Measurements from ENCODE around the gene FIZ1.

FIZ1 gene, protein sequence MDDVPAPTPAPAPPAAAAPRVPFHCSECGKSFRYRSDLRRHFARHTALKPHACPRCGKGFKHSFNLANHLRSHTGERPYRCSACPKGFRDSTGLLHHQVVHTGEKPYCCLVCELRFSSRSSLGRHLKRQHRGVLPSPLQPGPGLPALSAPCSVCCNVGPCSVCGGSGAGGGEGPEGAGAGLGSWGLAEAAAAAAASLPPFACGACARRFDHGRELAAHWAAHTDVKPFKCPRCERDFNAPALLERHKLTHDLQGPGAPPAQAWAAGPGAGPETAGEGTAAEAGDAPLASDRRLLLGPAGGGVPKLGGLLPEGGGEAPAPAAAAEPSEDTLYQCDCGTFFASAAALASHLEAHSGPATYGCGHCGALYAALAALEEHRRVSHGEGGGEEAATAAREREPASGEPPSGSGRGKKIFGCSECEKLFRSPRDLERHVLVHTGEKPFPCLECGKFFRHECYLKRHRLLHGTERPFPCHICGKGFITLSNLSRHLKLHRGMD

GRCh38 chr19:55599468-55599841, at the start of gene FIZ1:
Gene FIZ1 (minus strand): TSS chr19:55599517. CDS start chr19:55597865, 1,652 bp downstream.
- DNase-seq = peak; percentile 97 to 98

GRCh38 chr19:55648585-55649267, 49.4 kb upstream of the FIZ1 start:
- no peak for DNase-seq

DNA sequence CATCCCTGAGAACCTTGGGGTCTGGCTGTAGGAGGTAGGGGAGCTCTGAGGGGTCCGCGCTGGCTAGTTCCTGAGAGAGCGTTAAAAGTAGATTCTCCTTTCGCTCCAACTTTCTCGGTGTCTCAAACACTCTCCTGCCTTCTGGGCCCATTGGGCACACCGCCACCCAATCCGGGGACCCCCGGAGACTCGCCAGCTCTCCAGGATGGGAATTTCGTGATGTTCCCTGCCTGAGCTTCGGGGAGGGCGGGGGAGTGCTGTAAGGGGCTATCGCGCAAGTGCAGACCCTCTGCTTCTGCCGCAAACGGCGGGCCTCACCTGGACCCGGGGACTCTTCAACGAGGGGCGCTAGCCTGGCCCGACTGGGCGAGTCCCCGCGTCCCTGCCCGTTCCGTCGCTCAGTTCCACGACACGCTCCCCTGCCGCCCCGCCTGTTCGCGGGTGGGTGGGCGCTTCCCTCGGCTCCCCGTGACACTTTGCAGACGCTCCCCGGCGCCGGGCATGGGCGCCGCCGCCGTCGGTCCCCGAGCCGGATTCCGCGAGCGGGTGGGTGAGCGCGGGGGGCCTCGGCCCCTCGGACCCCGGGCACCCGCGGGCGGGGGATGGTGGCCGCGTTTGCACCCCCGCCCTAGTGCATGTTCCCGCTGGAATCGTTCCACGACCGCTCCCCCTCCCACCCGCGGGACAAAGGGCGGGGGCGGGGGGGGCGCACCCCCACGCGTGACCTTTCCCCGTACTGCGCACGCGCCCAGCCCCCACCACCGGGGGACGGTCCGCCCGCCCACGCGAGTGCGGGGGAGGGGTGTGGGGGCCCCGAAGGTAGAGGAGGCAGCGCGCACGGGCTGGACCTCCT, 48.6 kb upstream of the FIZ1 start, which contains the start of gene CCDC106:
TSS of gene CCDC106 (plus strand) at position 481 of the 853 bp plus-strand sequence. CDS start 835 bp downstream, outside the sequence.
- peak in 1 of 2 donors; percentile 50 for DNase-seq

- DNase-seq = no peak
Measured at GRCh38 chr19:55646889-55647731, 47.8 kb upstream of the FIZ1 start.

- DNase-seq = no peak
Measured at GRCh38 chr19:55645512-55645881, 46.2 kb upstream of the FIZ1 start.

DNA sequence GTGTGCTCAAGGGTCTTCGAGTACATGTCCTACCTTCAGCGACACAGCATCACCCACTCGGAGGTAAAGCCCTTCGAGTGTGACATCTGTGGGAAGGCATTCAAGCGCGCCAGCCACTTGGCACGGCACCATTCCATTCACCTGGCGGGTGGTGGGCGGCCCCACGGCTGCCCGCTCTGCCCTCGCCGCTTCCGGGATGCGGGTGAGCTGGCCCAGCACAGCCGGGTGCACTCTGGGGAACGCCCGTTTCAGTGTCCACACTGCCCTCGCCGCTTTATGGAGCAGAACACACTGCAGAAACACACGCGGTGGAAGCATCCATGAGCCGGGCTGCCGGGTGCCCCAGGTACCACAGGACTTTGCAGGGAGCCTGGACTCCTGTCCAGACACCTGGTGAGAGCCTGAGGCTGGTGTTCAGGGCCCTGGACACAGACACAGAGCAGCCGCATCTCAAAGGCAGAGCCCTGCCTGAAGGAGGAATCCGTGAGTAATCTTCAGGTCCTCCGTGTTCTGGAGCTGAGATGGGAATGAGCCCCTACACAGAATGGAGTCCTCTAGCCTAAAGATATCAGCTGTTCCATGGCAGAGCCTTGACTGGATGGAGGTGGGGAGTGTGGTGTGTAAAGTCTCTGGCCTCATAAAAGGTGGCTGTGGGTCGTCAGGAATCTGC, 45.7 kb upstream of the FIZ1 start:
- DNase-seq = no peak

GRCh38 chr19:55644191-55644833, 45.0 kb upstream of the FIZ1 start:
- DNase-seq = no peak

GRCh38 chr19:55643887-55644176, 44.5 kb upstream of the FIZ1 start:
- DNase-seq = no peak

DNA sequence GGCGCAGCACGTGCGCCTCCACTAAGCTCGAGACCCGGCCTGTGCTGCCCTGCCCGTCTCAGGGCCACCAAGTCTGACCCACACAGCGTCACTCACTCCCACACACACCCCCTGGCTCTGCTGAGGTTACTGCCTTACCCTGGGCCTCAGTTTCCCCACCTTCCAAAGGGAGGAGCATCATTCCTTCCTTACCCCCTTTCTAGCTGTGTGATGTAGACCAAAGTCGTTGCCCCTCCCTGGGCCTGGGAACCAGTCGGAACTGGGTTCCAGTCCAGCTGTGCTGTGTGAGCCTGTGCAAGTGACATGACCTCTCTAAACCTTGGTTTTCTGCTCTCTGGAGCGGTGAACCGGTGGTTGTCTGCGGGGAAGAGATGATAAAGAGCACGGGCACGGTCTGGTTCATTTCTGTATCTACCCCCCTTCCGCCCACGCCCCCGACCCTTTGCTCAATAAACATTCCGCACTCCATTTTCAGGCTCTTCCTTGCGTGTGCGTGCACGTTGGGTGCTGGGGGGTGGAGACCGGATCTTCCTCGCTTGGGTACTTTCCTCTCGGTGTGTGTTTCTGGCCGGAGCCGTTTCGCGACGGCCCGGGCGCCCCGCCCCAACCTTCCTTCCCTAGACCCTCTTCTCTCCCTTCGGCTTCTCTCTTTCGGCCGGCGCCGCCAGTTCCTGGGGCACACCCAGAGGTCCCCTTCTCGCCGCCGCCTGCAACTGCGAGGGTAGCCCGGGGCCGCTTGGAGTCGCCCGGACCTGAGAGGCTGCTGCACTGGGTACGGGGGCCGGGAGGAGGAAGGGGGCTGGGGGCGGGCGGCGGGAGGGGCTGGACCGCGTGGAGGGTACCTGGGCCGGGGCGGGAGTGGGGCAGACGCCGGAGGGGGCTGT, 43.9 kb upstream of the FIZ1 start, which contains the start of gene ZNF581:
TSS of gene ZNF581 (plus strand) at position 647 of the 884 bp plus-strand sequence. CDS start 923 bp downstream, outside the sequence.
- peak; percentile 72 to 84 for DNase-seq

DNA sequence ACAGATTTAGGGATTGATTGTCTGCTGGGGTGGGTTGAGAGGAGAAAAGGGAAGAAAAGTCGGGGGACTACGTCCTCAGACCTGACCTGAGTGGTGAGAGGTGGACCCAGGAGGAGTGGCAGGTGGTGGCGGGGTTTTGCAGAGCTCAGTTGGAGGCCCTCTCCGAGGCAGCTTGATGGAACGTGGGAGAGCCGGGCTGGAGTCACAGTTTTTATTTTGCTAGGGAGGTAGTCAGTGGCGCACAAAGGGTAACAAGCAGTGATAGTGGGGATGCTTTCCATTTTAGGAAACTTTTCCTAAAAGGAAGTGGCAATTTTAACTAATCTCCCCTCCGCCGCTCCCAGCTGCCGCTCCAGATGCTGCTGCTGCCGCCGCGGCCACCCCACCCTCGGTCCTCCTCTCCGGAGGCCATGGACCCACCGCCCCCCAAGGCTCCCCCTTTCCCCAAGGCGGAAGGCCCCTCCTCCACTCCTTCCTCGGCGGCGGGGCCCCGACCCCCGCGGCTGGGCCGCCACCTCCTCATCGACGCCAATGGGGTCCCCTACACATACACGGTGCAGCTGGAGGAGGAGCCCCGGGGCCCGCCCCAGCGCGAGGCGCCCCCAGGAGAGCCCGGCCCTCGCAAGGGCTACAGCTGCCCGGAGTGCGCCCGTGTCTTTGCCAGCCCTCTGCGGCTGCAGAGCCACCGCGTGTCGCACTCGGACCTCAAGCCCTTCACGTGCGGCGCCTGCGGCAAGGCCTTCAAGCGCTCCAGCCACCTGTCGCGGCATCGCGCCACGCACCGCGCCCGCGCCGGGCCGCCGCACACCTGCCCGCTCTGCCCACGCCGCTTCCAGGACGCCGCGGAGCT, 43.1 kb upstream of the FIZ1 start:
- DNase-seq = peak in 1 of 2 donors; percentile 29

DNA sequence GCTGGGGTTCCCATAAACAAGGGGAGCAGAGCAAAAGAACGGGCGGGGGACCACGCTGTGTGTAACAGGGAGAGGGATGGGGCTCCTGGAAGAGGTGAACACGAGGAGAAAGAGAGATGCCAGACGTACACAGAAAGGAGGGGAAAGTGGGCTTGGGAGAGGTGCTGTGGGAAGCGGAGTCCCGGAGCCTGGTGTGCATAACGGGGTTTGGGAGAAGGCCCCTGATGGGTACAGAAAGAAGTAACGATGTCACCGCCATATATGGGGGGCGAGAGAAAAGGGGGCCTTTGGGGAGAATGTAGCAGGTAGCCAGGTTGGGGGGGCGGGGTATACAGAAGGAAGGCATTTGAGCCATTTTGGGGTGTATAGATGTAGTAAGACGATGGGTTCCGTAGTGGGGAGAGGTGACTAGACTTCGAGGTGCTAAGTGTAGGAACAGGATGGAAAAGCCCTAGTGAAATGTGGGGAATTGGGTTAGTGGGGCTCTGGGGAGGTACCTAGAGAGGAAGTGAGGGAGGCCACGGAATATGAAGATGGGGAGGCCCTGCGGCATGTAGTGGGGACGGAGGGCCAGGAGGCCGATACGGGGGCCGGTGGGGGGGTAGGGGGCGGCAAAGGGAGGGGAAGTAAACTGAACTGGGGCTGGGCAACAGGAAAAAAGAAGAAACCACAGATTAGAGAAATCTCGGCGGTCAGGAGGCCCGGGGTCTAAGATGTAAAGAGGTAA, 42.3 kb upstream of the FIZ1 start:
- peak in 1 of 2 donors; percentile 53 for DNase-seq

DNA sequence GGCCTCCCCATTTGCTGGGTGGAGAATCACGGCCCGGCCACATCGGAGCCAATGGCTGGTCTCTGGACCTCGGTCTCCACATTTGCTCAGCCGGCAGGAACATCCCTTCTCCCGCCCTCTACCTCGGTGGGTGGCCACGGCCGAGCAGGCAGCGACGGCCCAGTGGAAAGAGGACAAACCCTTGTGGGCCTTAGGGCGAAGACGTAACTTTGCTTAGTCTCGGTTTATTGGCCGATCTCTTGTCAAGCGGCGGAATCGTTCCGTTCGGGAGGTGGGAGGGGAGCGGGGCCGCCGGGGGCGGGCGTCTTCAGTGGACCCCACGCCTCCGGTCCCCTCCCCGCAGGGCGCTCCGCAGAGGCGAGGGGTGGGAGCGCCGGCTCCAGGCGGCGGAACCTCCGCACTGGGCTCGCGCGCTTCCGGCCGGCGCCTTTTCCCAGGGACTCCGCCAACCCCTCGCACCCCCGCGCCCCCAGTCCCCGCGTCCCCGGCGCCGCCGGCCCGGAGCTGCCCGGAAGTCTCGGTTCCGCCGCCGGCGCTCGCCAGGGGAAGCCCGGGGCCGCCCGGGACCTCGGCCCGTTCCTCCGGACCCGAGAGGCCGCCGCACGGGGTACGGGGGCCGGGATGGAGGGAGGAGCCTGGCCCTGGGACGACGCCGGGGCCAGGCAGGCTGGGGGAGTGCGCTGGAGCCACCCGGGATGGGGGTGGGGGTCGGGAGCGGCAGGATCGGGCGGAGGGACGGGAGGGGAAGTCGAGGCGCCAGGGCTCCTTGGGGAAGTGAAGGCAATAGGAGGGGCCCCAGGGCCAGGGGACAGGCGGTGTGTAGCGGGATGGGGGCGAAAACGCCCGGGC, 41.5 kb upstream of the FIZ1 start, which contains the start of gene ZNF580:
TSS of gene ZNF580 (plus strand) at position 426 of the 849 bp plus-strand sequence. CDS start 1,507 bp downstream, outside the sequence.
- DNase-seq = peak; percentile 38 to 70

GRCh38 chr19:55640043-55640576, 40.8 kb upstream of the FIZ1 start:
- DNase-seq = peak; percentile 81 to 82

GRCh38 chr19:55638864-55639359, 39.6 kb upstream of the FIZ1 start:
- peak; percentile 65 to 77 for DNase-seq

DNA sequence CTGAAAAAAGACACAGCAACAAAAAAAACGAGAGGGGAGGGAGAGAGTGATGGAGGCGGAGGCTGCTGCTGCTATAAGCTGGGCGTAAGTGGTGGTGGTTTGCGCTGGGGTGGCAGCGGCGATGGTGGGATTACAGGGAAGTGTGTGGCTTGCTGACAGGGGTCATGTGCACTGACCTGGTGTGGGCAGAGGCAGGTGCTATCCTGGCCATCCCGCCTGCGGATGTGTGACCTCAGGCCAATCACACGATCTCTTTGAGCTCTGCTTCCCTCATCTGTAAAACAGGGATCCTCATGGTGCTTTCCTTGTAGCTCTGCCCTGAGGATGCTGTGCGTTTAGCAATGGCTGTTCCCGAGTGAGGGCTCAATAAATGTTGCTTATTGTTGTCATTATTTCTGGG, 38.2 kb upstream of the FIZ1 start:
- DNase-seq = no peak

DNA sequence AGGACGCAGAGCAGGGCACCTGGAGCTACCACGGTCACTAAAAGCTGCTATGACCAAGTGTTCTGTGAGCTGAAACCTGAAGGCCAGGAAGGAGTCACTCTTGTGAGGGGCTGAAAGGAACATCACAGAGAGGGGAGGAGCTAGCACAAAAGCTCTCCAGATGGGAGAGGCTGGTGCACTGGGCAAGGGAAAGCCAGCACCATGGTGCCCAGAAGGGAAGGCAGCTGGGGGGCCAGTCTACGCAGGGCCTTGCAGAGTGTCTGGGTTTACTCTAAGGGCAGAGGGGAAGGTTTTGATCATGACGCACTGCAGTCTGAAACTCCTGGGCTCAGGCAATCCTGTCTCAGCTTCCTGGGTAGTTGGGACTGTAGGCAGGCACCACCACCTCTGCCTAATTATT, 37.4 kb upstream of the FIZ1 start:
- no peak for DNase-seq

Measured in CD4-positive, alpha-beta T cell treated with Interferon alpha-2 for 1 hour (primary cell).